Astrocyte (in vitro differentiated cells and primary cell): ENCODE data around the gene JAZF1. TPM values are rescaled to one million over a fixed set of nuclear protein-coding genes. Genes with fewer than 3 reads are reported as not detected.

Experiments
- DNase-seq: peaks from one replicate; pipeline ENCODE4 v3.0.0-alpha.2; 2010; ENCODE audit warnings: low read depth
- FAIRE-seq: peaks from 2 replicates; lab custom pipeline; 2011; peaks lifted over from hg19 to GRCh38; lab: Jason Lieb, UNC
- H2AFZ ChIP-seq: 2 replicates; pipeline ENCODE4 v1.6.0; 2012; ENCODE audit warnings: low read depth, low read length, inconsistent platforms
- H3K27ac ChIP-seq: 2 replicates; pipeline ENCODE4 v1.5.1; 2011; ENCODE audit warnings: low read depth, low read length, inconsistent platforms
- H3K27me3 ChIP-seq: 2 replicates; pipeline ENCODE4 v1.6.0; 2011; ENCODE audit warnings: low read length, inconsistent platforms; ENCODE audit not compliant: insufficient read depth
- H3K36me3 ChIP-seq: 2 replicates; pipeline ENCODE4 v1.5.1; 2011; ENCODE audit warnings: low read length, inconsistent platforms; ENCODE audit not compliant: insufficient read depth
- H3K4me1 ChIP-seq: 2 replicates; pipeline ENCODE4 v1.5.1; 2011; ENCODE audit warnings: low read length, inconsistent platforms; ENCODE audit not compliant: insufficient read depth
- H3K4me2 ChIP-seq: 2 replicates; pipeline ENCODE4 v1.6.0; 2012; ENCODE audit warnings: low read length, inconsistent platforms
- H3K4me3 ChIP-seq: 2 replicates; pipeline ENCODE4 v1.5.1; 2011; ENCODE audit warnings: low read depth, mild to moderate bottlenecking, low read length, inconsistent platforms; ENCODE audit not compliant: insufficient read depth
- H3K79me2 ChIP-seq: 2 replicates; pipeline ENCODE4 v1.6.0; 2012; ENCODE audit warnings: mild to moderate bottlenecking, low read length, inconsistent platforms; ENCODE audit not compliant: insufficient read depth
- H3K9ac ChIP-seq: 2 replicates; pipeline ENCODE4 v1.6.0; 2012; ENCODE audit warnings: mild to moderate bottlenecking, low read length, inconsistent platforms
- H3K9me3 ChIP-seq: 2 replicates; pipeline ENCODE4 v1.5.1; 2012; ENCODE audit warnings: low read depth, mild to moderate bottlenecking, low read length, inconsistent platforms; ENCODE audit not compliant: insufficient read depth
- H4K20me1 ChIP-seq: 2 replicates; pipeline ENCODE4 v1.6.0; 2012; ENCODE audit warnings: low read length, inconsistent platforms; ENCODE audit not compliant: insufficient read depth
- H3K27ac Mint-ChIP-seq: one replicate; pipeline ENCODE4 v1.8.0; 2021; ENCODE audit warnings: mild to moderate bottlenecking, mixed read lengths; ENCODE audit not compliant: unreplicated experiment
- H3K27me3 Mint-ChIP-seq: one replicate; pipeline ENCODE4 v1.8.0; 2021; ENCODE audit warnings: low read depth, mixed read lengths; ENCODE audit not compliant: unreplicated experiment
- H3K36me3 Mint-ChIP-seq: one replicate; pipeline ENCODE4 v1.8.0; 2021; ENCODE audit warnings: low read depth, mixed read lengths; ENCODE audit not compliant: unreplicated experiment
- H3K4me1 Mint-ChIP-seq: one replicate; pipeline ENCODE4 v1.8.0; 2021; ENCODE audit warnings: low read depth, mixed read lengths; ENCODE audit not compliant: unreplicated experiment
- H3K4me3 Mint-ChIP-seq: one replicate; pipeline ENCODE4 v1.8.0; 2021; ENCODE audit warnings: mild to moderate bottlenecking, moderate library complexity, mixed read lengths; ENCODE audit not compliant: unreplicated experiment
- H3K9me3 Mint-ChIP-seq: one replicate; pipeline ENCODE4 v1.8.0; 2021; ENCODE audit warnings: mild to moderate bottlenecking, mixed read lengths; ENCODE audit not compliant: unreplicated experiment
- EZH2 ChIP-seq: IDR thresholded peaks from 2 replicates; pipeline ENCODE4 v1.6.1; 2012; ENCODE audit warnings: mild to moderate bottlenecking, low read length, inconsistent platforms; ENCODE audit not compliant: insufficient read depth
- total RNA-seq: library from RNA; stranded (reverse); gene quantifications from 2 replicates; pipeline ENCODE4 v1.2.1, GENCODE V29; 2021
- TF ChIP-seq, protein P1 (sequence below): IDR thresholded peaks from 2 replicates; pipeline ENCODE4 v1.5.1; 2011; ENCODE audit warnings: low read depth, mild to moderate bottlenecking, inconsistent platforms, low read length, moderate library complexity; ENCODE audit not compliant: insufficient read depth

JAZF1 gene
- total RNA-seq, 1 donor from 2014 or later = 20.1 TPM

DNA sequence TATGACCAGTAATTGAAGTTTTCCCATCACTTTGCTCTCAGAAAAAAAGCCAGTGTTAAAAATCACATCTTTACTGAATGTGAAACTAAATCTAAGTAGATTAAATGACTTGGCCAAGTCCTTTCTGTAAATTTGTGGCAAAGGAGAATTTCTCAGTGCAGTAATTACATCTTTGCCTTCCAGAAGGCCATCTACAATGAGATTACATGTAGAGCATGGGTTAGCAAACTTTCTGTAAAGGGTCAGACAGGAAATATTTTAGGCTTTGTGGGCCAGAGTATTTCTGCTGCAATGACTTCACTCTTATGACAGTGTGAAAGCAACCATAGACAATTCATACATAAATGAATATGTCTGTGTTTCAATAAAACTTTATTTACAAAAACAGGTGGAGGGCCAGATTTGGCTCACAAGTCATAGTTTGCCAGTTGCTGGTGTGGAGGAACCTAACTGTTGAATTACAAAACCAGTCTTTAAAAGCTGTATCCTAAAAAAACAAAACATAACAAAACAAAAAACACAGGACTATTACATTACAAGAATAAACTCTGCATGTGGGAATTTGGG lies 249.6 kb downstream of the JAZF1 start:
- H3K4me3 ChIP-seq = no peak overlapping the region
- Mint-ChIP-seq H3K4me1 (peaks cover 5% of the 10 kb centered on the region), H3K9me3 (no peaks in the 10 kb centered on the region), H3K27me3 (no peaks in the 10 kb centered on the region), H3K4me3 (no peak overlapping the region), H3K27ac (no peak overlapping the region), H3K36me3 (peaks cover 6% of the 10 kb centered on the region)
- H4K20me1 ChIP-seq = peaks cover 7% of the 10 kb centered on the region
- H3K79me2 ChIP-seq = no peaks in the 10 kb centered on the region
- H3K4me2 ChIP-seq = no peak overlapping the region
- H3K36me3 ChIP-seq = no peaks in the 10 kb centered on the region
- H3K4me1 ChIP-seq = no peaks in the 10 kb centered on the region
- H3K27ac ChIP-seq = no peak overlapping the region
- FAIRE-seq = no peak
- no peaks in the 10 kb centered on the region for H3K27me3 ChIP-seq
- H2AFZ ChIP-seq = no peak overlapping the region
- no peaks in the 10 kb centered on the region for H3K9me3 ChIP-seq
- DNase-seq = no peak
- no peak overlapping the region for H3K9ac ChIP-seq
- no peak for TF ChIP-seq EZH2
- TF ChIP-seq, protein P1, sequence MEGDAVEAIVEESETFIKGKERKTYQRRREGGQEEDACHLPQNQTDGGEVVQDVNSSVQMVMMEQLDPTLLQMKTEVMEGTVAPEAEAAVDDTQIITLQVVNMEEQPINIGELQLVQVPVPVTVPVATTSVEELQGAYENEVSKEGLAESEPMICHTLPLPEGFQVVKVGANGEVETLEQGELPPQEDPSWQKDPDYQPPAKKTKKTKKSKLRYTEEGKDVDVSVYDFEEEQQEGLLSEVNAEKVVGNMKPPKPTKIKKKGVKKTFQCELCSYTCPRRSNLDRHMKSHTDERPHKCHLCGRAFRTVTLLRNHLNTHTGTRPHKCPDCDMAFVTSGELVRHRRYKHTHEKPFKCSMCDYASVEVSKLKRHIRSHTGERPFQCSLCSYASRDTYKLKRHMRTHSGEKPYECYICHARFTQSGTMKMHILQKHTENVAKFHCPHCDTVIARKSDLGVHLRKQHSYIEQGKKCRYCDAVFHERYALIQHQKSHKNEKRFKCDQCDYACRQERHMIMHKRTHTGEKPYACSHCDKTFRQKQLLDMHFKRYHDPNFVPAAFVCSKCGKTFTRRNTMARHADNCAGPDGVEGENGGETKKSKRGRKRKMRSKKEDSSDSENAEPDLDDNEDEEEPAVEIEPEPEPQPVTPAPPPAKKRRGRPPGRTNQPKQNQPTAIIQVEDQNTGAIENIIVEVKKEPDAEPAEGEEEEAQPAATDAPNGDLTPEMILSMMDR = no peak

DNA sequence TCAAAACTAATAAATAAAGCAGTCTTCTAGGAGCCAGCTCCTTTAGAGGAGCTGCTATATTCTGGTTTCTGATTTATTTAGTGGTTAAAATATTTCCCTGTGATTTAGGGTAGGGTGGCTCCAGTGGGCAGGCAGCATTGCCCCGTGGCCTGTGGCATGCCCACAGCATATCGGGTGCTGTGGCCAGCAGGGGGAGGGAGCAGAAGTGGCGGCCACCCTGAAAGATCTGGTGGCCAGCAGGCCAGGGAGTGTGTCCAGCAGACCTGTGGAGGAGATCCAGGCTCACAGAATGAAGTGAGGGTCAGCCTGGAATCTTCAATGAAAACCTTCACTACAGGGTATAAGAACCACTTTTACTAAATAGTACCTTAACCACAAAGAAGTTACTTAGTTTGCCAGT lies 251.5 kb downstream of the JAZF1 start:
- no peak overlapping the region for H3K4me3 Mint-ChIP-seq
- H3K36me3 ChIP-seq = no peaks in the 10 kb centered on the region
- H3K9me3 Mint-ChIP-seq = no peaks in the 10 kb centered on the region
- H3K27me3 ChIP-seq = no peaks in the 10 kb centered on the region
- no peak overlapping the region for H3K27ac Mint-ChIP-seq
- H4K20me1 ChIP-seq = peaks cover 9% of the 10 kb centered on the region
- H3K27ac ChIP-seq = no peak overlapping the region
- H3K9ac ChIP-seq = no peak overlapping the region
- no peak overlapping the region for H2AFZ ChIP-seq
- peaks cover 6% of the 10 kb centered on the region for H3K36me3 Mint-ChIP-seq
- H3K4me1 ChIP-seq = no peaks in the 10 kb centered on the region
- no peak for DNase-seq
- FAIRE-seq = no peak
- no peaks in the 10 kb centered on the region for H3K79me2 ChIP-seq
- no peak overlapping the region for H3K4me2 ChIP-seq
- no peak for TF ChIP-seq EZH2
- TF ChIP-seq, protein P1 = no peak
- H3K4me1 Mint-ChIP-seq = peaks cover 4% of the 10 kb centered on the region
- no peaks in the 10 kb centered on the region for H3K27me3 Mint-ChIP-seq
- no peaks in the 10 kb centered on the region for H3K9me3 ChIP-seq
- no peak overlapping the region for H3K4me3 ChIP-seq

DNA sequence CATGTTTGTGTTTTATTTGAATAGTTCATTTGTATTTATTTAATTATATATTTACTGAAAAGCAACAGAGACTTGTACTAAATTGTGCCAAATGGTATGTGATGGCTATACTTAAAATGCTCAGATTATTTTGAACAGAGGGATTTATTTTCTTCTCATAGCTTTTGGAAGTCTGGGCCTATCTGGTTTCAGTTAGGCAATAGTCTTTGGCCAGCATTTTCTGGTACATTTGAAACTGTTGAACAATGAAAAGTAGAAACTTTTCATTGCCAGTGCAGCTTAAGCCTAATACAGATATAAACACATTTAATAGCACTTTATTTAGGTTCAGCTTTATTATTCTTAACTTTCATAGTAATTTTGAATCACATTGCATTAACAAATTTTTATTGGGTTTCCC lies 252.6 kb downstream of the JAZF1 start:
- no peaks in the 10 kb centered on the region for H3K27me3 Mint-ChIP-seq

More for the DNA sequence above, 252.6 kb downstream of the JAZF1 start:
- no peak for DNase-seq
- no peak for FAIRE-seq
- Histone ChIP-seq H3K4me1 (no peaks in the 10 kb centered on the region), H4K20me1 (peaks cover 3% of the 10 kb centered on the region), H2AFZ (no peak overlapping the region), H3K9ac (no peak overlapping the region), H3K4me3 (no peak overlapping the region), H3K27ac (no peak overlapping the region), H3K4me2 (no peak overlapping the region), H3K36me3 (no peaks in the 10 kb centered on the region), H3K9me3 (no peaks in the 10 kb centered on the region), H3K79me2 (no peaks in the 10 kb centered on the region), H3K27me3 (no peaks in the 10 kb centered on the region)
- Mint-ChIP-seq H3K4me1 (no peaks in the 10 kb centered on the region), H3K27ac (no peak overlapping the region), H3K36me3 (peaks cover 6% of the 10 kb centered on the region), H3K4me3 (no peak overlapping the region), H3K9me3 (no peaks in the 10 kb centered on the region)
- TF ChIP-seq, protein P1 = no peak
- TF ChIP-seq EZH2 = no peak
